HL-60 (cell line): Measurements from ENCODE around the gene TRIM34.

ENCODE experiments used
- DNase-seq, 2 experiments: peaks; one replicate each; pipeline ENCODE4 v3.0.0-alpha.2; 2010 to 2020; ENCODE audit warnings: low read depth in 1 of 2, low spot score in 1 of 2
- H3K27ac ChIP-seq: fragments of 250-450 bp; sonication (Bioruptor Pico); replicated peaks from 2 replicates; pipeline ENCODE4 v1.5.1; 2020; ENCODE audit warnings: mild to moderate bottlenecking, moderate library complexity
- H3K27me3 ChIP-seq: fragments of 250-450 bp; sonication (Bioruptor Pico); 2 replicates; pipeline ENCODE4 v1.5.1; 2021; ENCODE audit warnings: mild to moderate bottlenecking, moderate library complexity; ENCODE audit not compliant: insufficient read depth, poor library complexity, severe bottlenecking
- H3K4me3 ChIP-seq: replicated peaks from 2 replicates; pipeline ENCODE4 v1.5.1; 2011; ENCODE audit warnings: mild to moderate bottlenecking, control low read depth, low read length; ENCODE audit not compliant: insufficient read depth
- GABPA ChIP-seq: IDR thresholded peaks from 2 replicates; pipeline ENCODE4 v1.6.1; 2012; ENCODE audit warnings: low read depth
- POLR2AphosphoS5 ChIP-seq: IDR thresholded peaks from 2 replicates; pipeline ENCODE4 v1.6.1; 2012; ENCODE audit warnings: low read depth
- REST ChIP-seq: IDR thresholded peaks from 2 replicates; pipeline ENCODE4 v1.6.1; 2012; ENCODE audit warnings: low read depth; ENCODE audit not compliant: insufficient replicate concordance
- SPI1 ChIP-seq: IDR thresholded peaks from 2 replicates; pipeline ENCODE4 v1.6.1; 2012; ENCODE audit warnings: low read depth, mild to moderate bottlenecking, borderline replicate concordance
- TF ChIP-seq, protein P1 (sequence below): IDR thresholded peaks from one replicate; pipeline ENCODE4 v1.5.1; 2011; ENCODE audit warnings: low read length, control low read depth, inconsistent platforms; ENCODE audit not compliant: insufficient read depth

TRIM34 gene

GRCh38 chr11:5665051-5665570 lies 40.3 kb downstream of the TRIM34 start:
- DNase-seq: no peak
- H3K27ac ChIP-seq: no peak overlapping the region
- no peaks in the 10 kb centered on the region for H3K27me3 ChIP-seq
- TF ChIP-seq GABPA (no peak), REST (no peak), POLR2AphosphoS5 (no peak), SPI1 (no peak)
- TF ChIP-seq, protein P1, sequence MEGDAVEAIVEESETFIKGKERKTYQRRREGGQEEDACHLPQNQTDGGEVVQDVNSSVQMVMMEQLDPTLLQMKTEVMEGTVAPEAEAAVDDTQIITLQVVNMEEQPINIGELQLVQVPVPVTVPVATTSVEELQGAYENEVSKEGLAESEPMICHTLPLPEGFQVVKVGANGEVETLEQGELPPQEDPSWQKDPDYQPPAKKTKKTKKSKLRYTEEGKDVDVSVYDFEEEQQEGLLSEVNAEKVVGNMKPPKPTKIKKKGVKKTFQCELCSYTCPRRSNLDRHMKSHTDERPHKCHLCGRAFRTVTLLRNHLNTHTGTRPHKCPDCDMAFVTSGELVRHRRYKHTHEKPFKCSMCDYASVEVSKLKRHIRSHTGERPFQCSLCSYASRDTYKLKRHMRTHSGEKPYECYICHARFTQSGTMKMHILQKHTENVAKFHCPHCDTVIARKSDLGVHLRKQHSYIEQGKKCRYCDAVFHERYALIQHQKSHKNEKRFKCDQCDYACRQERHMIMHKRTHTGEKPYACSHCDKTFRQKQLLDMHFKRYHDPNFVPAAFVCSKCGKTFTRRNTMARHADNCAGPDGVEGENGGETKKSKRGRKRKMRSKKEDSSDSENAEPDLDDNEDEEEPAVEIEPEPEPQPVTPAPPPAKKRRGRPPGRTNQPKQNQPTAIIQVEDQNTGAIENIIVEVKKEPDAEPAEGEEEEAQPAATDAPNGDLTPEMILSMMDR: no peak
- no peak overlapping the region for H3K4me3 ChIP-seq

DNA sequence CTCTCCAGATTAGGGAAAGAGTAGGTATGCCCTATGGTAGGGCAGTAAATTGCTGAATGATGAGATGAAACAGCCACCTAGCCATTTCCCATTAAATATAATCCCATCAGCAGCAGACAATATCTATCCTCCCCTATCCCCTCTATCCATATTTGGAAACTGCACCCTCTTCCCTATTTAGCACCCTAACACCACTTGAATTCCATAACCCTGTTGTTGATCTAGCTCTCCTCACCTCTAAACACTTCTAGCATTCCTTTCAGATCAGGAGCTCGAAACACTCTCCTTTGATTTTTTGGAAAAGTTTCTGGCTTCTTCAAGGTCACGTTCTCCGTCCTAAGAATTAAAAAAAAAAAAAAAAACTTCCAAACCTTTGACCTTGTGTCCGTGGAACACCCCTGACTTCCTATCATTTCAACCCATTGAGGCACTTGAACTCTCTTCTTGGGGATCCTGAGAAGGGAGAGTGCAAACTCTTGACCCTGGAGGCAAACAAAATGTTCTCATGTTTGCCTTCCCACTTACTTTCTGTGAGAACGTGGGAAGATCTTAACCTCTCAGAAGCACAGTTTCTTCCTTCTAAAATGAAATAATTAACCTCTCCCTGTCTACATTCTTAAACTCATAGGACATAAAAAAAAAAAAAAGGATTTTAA lies 41.1 kb downstream of the TRIM34 start:
- TF ChIP-seq POLR2AphosphoS5 (no peak), REST (no peak), SPI1 (no peak), GABPA (no peak)
- TF ChIP-seq, protein P1: no peak
- no peak overlapping the region for H3K4me3 ChIP-seq
- H3K27ac ChIP-seq: no peak overlapping the region
- H3K27me3 ChIP-seq: no peaks in the 10 kb centered on the region
- DNase-seq: no peak

DNA sequence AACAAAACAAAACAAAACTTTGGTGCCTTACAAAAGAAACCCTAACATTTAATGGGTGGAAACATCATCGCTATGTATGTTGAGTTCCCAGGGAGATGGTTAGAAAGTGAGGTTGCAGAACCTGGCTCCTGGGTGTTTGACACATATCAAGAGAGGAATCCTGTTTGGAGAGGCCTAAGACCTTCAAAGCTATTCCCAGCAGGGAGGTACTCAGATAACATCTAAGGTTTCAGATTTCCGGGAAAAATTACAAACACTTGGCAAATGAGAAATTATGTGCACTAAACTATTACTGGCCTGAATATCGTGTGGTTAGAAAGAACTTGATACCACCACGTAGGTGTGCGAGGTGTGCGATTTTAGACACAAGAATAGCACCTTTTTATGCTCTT lies 41.6 kb downstream of the TRIM34 start:
- no peak overlapping the region for H3K4me3 ChIP-seq
- H3K27me3 ChIP-seq: no peaks in the 10 kb centered on the region
- TF ChIP-seq SPI1 (no peak), GABPA (no peak), POLR2AphosphoS5 (no peak), REST (no peak)
- TF ChIP-seq, protein P1: no peak
- H3K27ac ChIP-seq: no peak overlapping the region
- no peak for DNase-seq
